Astrocyte of the spinal cord (primary cell): ENCODE results near the gene RAB3IL1.

ENCODE experiments used
- DNase-seq: peaks from one replicate; pipeline ENCODE4 v3.0.0; 2011; ENCODE audit warnings: low read depth, low spot score
- H3K4me3 ChIP-seq: 2 replicates; pipeline ENCODE4 v1.5.1; 2011; ENCODE audit warnings: low read depth, mild to moderate bottlenecking, low read length, moderate library complexity
- in situ Hi-C: cut with HindIII; loops from 2 replicates; pipeline ENCODE4 v1.10.0; 2017; ENCODE audit warnings: low sequenced_read_pairs
- TF ChIP-seq, protein P1 (sequence below): IDR thresholded peaks from 2 replicates; pipeline ENCODE4 v1.5.1; 2012; ENCODE audit warnings: low read depth, mild to moderate bottlenecking, low read length, inconsistent platforms

Gene RAB3IL1

GRCh38 chr11:61868571-61869428 lies 48.6 kb downstream of the RAB3IL1 start:
- in situ Hi-C loops: no loop called here
- TF ChIP-seq, protein P1, sequence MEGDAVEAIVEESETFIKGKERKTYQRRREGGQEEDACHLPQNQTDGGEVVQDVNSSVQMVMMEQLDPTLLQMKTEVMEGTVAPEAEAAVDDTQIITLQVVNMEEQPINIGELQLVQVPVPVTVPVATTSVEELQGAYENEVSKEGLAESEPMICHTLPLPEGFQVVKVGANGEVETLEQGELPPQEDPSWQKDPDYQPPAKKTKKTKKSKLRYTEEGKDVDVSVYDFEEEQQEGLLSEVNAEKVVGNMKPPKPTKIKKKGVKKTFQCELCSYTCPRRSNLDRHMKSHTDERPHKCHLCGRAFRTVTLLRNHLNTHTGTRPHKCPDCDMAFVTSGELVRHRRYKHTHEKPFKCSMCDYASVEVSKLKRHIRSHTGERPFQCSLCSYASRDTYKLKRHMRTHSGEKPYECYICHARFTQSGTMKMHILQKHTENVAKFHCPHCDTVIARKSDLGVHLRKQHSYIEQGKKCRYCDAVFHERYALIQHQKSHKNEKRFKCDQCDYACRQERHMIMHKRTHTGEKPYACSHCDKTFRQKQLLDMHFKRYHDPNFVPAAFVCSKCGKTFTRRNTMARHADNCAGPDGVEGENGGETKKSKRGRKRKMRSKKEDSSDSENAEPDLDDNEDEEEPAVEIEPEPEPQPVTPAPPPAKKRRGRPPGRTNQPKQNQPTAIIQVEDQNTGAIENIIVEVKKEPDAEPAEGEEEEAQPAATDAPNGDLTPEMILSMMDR: no peak
- no peak overlapping the region for H3K4me3 ChIP-seq
- DNase-seq: no peak

DNA sequence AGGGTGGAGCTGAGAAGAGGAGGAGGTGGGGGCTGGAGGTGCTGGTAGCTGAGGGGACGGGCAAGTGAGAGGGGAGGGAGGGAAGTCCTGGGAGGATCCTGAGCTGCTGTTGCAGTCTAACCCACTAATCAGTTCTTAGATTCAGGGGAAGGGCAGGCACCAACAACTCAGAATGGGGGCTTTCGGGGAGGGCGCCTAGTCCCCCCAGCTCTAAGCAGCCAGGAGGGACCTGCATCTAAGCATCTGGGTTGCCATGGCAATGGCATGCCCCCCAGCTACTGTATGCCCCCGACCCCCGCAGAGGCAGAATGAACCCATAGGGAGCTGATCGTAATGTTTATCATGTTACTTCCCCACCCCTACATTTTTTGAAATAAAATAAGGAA lies 50.4 kb downstream of the RAB3IL1 start:
- TF ChIP-seq, protein P1: no peak
- no peak overlapping the region for H3K4me3 ChIP-seq
- in situ Hi-C loops: no loop called here
- DNase-seq: no peak

DNA sequence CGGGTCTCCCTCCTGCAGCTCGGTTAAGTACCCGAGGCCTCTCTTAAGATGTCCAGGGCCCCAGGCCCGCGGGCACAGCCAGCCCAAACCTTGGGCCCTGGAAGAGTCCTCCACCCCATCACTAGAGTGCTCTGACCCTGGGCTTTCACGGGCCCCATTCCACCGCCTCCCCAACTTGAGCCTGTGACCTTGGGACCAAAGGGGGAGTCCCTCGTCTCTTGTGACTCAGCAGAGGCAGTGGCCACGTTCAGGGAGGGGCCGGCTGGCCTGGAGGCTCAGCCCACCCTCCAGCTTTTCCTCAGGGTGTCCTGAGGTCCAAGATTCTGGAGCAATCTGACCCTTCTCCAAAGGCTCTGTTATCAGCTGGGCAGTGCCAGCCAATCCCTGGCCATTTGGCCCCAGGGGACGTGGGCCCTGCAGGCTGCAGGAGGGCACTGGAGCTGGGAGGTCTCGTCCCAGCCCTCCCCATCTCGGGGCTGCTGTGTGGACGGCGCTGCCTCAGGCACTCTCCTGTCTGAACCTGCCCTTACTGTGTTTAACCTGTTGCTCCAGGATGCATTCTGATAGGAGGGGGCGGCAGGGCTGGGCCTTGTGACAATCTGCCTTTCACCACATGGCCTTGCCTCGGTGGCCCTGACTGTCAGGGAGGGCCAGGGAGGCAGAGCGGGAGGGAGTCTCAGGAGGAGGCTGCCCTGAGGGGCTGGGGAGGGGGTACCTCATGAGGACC lies 51.0 kb downstream of the RAB3IL1 start:
- TF ChIP-seq, protein P1: no peak
- in situ Hi-C loops: no loop called here
- no peak overlapping the region for H3K4me3 ChIP-seq
- DNase-seq: no peak

DNA sequence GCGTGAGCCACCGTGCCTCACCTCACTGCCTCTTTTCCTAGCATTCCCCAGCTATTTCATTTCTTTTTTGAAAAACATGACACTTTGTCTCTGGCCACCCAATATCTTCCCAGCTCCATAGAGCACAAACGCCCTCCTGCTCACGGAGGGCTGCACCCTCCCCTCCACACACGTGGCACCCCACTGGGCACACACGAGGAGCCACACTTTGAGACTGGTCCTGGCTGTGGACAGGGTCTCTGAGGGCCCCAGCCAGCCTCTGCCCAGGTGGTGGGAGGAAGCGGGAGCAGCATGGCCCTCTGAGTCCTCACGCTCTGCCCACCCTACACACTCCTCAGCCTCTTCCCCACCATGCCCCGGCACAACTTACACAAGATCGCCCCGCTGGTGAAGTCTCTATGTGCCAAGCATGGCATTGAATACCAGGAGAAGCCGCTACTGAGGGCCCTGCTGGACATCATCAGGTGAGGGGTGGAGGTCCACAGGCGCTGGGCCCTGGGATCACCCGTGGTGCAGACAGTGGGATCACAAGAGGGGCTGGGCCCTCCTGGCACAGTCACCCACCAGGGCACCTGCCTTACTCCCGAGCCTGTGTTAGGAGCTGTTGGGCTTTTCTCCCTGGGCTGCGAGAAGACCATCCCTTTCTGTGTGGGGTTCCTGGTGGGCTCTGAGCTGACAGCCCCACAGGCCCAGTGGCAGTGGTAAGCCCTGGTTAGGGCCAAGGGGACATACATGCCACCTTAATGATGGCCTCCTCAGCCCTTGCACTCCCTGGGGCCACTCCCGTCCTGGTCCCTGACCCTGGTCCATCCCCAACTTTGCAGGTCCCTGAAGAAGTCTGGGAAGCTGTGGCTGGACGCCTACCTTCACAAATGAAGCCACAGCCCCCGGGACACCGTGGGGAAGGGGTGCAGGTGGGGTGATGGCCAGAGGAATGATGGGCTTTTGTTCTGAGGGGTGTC lies 52.3 kb downstream of the RAB3IL1 start:
- no peak overlapping the region for H3K4me3 ChIP-seq
- DNase-seq: no peak
- in situ Hi-C loops: no loop called here
- TF ChIP-seq, protein P1: no peak

- in situ Hi-C loops: no loop called here
- H3K4me3 ChIP-seq: no peak overlapping the region
- no peak for DNase-seq
- TF ChIP-seq, protein P1: no peak
These were observed 53.8 kb downstream of the RAB3IL1 start for GRCh38 chr11:61863548-61864081.
